NK-92 (cell line): ENCODE results near the gene MPRIP.
"Not testable (repeated sequence)": the region's sequence is repeated elsewhere in the genome, so short reads cannot be mapped to it uniquely, and the experiment has no call there.

Source experiments
- DNase-seq: peaks from one replicate; lab custom pipeline; 2025; ENCODE audit not compliant: unreplicated experiment; lab: John Stamatoyannopoulos, UW

Gene MPRIP, protein sequence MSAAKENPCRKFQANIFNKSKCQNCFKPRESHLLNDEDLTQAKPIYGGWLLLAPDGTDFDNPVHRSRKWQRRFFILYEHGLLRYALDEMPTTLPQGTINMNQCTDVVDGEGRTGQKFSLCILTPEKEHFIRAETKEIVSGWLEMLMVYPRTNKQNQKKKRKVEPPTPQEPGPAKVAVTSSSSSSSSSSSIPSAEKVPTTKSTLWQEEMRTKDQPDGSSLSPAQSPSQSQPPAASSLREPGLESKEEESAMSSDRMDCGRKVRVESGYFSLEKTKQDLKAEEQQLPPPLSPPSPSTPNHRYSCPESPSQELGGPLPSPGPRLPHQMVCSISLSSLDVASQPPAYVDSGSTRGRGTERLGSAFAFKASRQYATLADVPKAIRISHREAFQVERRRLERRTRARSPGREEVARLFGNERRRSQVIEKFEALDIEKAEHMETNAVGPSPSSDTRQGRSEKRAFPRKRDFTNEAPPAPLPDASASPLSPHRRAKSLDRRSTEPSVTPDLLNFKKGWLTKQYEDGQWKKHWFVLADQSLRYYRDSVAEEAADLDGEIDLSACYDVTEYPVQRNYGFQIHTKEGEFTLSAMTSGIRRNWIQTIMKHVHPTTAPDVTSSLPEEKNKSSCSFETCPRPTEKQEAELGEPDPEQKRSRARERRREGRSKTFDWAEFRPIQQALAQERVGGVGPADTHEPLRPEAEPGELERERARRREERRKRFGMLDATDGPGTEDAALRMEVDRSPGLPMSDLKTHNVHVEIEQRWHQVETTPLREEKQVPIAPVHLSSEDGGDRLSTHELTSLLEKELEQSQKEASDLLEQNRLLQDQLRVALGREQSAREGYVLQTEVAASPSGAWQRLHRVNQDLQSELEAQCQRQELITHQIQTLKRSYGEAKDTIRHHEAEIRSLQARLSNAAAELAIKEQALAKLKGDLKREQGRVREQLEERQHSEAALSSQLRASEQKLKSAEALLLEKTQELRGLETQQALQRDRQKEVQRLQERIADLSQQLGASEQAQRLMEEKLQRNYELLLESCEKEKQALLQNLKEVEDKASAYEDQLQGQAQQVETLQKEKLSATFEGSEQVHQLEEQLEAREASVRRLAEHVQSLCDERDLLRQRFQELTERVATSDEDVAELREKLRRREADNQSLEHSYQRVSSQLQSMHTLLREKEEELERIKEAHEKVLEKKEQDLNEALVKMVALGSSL (N-terminal part only)

GRCh38 chr17:17042384-17042736 is at the start of gene MPRIP:
Gene MPRIP (plus strand): TSS chr17:17042457. CDS start chr17:17042849, 392 bp downstream.
- DNase-seq = no peak

DNA sequence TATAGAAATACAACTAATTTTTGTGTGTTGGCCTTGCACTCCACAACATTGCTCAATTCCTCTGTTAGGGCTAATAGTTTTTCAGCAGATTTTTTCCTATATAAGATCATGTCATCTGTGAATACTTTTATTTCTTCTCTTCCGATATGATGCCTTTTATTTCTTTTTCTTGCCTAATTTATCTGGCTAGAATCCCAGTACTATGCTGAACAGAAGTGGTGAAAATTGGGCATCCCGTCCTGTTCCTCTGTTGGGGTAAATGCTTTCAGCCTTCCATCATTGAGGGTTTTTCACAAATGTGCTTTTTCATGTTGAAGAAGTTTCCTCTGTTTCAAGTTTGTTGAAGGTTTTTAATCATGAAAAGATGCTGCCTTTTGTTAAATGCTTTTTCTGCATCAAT is 47.6 kb upstream of the MPRIP start:
- no peak for DNase-seq

- no peak for DNase-seq
Measured at GRCh38 chr17:16995930-16996329, 46.3 kb upstream of the MPRIP start.

DNA sequence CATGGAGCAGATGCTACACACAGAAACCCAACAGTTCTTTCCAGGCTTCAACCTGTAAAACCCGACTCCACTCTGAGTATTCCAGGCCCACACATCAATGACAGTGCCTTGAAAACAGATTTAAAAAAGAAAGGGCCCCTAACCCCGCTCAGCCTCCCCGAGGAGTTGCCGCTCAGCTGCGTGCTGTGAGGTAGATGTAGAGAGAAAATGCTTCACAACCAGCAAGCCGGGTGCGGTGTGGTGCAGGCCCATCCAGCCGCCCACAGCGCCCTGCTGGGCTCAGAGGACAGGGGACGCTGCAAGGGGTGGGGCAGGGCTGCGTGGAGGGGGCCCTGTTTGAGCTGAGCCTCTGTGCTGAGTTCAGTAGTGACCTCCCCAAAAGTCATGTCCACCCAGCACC is 45.5 kb upstream of the MPRIP start:
- not testable (repeated sequence) for DNase-seq

DNA sequence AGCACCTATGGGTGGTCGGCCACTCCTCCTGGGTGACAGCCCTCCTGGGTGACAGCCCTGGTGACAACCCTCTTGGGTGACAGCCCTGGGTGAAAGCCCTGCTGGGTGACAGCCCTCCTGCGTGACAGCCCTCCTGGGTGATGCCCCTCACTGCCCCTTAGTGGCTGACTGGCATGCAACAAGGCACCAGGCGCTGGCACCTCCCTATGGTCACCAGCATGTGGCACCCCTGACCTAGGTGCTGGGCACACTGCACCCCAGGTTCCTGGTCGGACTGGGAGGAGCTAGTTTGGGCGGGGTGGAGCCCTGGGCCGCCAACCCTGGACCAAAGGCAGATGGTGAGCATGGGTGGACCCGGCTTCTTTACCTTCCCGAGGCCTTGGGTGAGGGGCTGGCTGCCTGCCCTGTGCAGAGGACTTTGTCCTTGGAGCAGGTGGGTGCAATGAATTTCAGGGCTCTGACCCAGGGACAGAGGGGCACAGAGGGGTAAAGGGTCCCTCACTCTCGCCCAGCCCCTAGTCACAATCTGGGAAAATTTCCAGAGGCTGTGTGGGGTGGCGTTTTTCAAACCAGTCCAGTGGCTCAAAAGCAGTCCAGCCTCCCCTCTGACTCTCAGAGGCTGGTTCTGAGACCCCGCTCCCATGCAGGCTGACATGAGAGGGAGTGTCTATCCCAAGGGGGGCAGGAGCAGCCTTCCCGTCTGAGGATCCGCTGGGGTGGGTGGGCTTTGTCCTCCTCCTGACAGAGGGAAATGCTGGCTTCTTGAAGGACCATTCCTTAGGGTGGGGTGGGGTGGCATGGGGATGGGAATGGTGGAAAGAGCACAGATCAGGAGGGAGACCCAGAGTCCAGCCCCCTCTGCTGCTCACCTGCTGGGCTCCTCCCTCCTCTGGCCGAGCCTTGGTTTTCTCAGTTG is 44.5 kb upstream of the MPRIP start:
- no peak for DNase-seq

DNA sequence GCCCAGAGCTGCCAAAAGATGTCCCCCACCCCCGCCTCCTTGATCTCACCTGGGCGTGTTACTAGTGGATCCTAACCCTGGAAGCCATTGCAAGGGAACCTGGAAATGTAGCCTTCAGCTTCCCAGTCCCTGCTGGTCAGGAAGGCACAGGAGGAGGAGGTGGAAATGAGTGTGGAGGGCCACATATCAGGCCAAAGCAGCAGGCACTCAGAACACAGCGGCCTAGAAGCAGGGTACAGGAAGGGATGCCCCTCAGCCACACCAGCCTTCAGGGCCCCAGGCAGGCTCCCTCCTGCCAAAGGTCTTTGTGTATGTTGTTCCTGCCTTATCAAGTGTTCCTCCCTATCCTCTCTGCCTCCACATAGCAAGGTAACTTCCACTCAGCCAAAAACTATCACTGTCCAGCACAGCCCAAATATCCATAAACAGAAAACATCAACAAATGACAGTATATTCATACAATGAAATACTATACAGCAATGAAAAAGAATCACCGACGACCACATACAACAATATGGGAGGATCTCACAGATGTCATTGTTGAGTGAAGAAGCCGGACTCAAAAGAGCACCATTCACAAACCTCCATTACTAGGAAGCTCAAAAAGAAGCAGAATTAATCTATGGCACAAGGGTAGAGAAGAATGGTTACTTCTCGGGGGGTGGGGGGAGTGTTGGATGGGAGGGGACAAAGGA is 42.2 kb upstream of the MPRIP start:
- DNase-seq = no peak

- DNase-seq = no peak
Measured at GRCh38 chr17:17001076-17001777, 41.0 kb upstream of the MPRIP start.

DNA sequence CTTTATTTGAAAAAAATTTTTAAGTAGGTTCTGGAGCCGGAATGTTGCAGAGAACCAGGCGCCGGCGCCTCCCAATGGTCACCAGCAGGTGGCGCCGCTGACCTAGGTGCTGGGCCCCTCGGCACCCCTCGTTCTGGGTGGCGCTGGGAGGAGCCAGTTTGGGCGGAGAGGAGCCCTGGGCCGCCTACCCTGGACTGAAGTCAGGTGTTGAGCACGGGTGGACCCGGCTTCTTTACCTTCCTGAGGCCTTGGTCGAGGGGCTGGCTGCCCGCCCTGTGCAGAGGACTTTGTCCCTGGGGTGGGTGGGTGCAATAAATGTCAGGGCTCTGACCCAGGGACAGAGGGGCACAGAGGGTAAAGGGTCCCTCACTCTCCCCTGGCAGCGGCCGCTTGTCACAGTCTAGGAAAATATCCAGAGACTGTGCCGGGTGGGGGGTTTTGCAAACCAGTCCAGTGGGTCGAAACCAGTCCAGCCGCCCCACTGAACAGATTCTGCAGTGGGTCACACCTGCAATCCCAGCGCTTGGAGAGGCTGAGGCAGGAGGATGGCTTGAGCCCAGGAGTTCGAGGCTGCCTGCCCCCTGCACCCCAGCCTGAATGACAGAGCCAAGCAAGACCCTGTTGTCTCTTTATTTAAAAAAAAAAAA is 40.3 kb upstream of the MPRIP start:
- no peak for DNase-seq

DNA sequence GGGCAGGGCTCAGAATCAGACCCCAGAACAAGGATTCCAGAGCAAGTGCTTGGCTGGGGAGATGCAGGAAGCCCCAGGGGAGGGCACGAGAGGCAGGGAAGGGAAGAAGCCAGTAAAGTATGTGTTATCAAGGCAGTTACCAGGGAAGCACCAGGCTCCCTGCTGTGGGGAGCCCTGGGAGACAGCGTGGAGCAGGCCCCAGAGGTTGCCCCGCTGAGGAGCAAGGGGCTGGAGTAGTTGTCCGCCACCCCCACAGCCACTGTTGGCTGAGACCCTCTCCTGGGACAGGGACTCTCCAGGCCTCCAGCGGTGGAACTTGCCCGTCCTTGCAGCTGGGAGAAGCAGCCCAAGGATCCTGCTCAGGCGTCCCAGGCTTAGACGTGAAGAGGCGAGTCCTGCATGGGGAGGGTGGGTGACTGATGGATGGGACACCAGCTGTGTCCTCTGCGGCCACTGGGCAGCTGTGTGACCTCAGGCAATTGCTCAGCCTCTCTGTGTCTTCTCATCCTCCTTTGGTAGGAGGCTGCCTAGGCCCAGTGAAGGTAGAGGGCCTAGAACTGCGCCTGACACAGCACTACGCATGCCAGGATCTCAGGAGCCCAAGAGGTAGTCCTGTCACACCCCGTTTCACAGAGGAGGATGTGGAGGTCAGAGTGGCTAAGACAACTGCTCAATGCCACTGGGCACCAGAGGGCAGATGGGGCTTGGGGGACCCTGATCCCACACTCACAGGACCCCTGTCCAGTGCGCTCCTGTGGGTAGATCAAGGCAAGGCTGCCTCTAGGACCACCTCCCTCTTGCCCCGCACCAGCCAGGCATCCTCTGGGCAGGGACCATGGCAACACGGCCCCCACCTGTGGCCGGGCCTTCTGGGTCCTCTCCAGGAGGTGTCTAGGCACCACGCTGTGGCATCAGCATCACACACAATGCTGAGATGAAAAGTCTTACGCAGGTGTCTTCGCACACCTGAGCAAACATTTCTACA is 39.2 kb upstream of the MPRIP start:
- DNase-seq = not testable (repeated sequence)

DNA sequence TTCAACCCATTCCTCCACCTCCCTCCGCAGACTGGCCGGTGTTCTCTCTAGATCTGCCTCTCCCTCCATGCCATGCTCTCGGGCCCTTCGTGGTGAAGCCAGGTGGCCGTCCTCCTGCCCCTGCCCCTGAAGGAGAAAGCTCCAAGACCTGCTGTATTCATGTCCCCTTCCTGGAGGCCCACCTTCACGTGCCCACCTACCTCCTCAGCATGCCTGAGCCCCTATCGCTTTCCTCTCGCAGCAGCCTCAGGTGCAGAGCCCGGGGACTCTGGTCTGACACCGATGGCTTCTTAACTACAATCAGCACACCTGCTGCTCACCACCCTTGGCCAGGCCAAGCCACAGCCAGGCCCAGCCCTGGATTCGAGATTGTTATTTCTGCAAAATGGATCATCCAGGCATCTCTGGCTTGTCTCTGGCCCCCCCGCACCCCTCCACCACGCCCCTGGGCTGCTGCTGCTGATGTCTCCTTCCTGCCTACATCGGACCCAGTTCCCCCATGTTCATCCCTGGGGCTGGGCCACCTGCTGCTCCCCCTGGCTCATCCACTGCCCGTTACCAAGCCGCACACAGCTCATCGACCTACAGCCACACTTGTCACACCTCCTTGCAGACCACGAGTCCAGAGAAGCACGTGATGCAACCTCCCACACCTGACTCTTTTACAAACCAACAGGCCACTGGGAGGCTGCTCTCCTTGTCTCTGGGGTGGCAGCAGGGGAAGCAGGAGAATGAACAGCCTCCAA is 37.8 kb upstream of the MPRIP start:
- no peak for DNase-seq

DNA sequence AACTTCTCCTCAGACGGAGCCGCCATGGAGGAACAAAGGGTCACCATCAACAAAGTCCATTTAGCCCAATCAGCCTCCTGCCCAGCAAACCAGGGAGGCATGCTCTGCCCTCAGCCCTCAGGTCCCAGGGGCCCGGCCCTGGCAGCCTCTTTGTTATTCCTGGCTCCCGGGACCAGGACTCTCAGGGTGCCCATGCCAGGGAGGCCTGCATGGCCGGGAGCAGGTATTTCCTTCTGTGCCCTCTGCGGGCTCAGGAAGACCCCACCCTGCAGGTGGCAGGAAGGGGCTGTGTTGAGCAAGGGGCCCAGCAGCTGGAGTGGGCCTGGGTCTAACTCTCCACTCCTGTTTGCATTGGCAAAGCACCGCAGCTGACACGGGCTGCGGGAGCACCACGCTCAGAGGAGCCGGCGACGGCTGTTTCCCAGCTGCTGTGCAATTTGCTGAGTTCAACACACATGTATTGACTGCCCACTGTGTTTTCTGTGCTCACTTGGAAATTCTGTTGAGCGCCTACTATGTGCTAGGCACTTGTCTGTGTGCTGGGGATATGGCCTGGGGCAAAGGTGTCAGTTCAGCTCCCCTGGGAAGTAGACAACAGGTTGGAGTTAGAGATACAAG is 37.2 kb upstream of the MPRIP start:
- not testable (repeated sequence) for DNase-seq

- not testable (repeated sequence) for DNase-seq
Measured at GRCh38 chr17:17007891-17008290, 34.4 kb upstream of the MPRIP start.

DNA sequence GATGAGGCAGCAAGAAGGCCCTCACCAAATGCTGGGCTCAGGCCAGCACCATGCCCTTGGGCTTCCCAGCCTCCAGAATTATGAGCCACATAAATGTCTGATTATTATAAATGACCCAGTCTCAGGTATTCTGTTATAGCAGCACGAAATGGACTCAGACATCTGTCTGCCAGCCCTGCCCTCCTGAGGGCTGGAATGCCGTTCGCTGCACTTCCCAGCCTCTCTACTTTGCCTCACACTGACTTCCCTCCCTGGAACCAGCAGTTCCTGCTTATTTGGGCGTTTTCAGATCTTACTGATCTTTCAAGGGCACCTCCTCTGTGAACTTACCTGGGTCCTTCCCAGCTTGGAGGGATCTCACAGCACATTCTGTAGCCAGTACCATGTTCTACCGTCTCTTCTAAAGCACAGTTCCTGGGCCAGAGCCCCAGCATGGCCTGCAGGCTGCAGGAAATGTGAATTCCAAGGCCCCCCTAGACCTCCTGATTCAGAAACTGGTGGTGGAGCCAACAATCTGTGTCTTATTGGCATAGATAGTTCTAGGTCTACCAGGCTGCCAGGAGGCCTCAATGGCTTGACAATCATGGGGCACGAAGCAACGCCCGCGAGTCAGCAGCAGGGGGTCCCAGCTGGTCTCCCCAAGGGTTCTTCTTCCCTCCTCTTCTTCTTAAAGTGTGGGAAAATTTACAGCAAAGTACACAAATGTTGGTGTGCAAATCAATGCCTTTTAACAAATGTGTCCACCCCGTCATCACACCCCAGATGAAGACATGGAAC is 33.4 kb upstream of the MPRIP start:
- not testable (repeated sequence) for DNase-seq

DNA sequence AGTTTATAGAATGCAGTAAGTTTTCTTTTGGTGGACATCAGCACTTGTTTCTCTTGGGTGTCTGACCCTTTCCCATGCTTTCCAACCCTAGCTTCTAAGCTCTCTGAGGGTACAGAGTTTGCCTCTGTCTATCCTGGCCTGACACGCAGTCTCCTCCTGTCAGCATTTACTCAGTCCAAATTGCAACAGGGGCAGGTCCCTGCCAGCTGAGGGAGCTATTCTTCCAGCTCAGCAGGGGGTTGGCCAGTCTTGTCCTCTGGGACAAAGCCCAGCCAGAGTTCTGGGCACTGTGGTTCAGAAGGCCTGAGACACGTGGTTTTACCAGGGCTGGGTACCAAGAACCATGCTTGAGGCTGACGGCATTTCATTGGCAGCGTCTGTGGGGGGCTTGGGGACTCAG is 32.3 kb upstream of the MPRIP start:
- DNase-seq = not testable (repeated sequence)

- DNase-seq = not testable (repeated sequence)
Measured at GRCh38 chr17:17010545-17011034, 31.7 kb upstream of the MPRIP start.
